KMS-11 (cell line): ENCODE data around the gene STIL.
"Not testable (repeated sequence)": the region's sequence is repeated elsewhere in the genome, so short reads cannot be mapped to it uniquely, and the experiment has no call there.

Experiments
- H2AFZ ChIP-seq: fragments of 200-600 bp; sonication (generic); 2 replicates; pipeline ENCODE4 v1.6.1; 2016; ENCODE audit warnings: antibody characterized with exemption, mixed run types, low read depth
- H3K27ac ChIP-seq: fragments of 200-600 bp; sonication (generic); 2 replicates; pipeline ENCODE4 v1.6.1; 2016; ENCODE audit warnings: mild to moderate bottlenecking, mixed run types
- H3K27me3 ChIP-seq: fragments of 200-600 bp; sonication (generic); 2 replicates; pipeline ENCODE4 v1.6.1; 2017; ENCODE audit warnings: mild to moderate bottlenecking, low read depth, mixed run types, moderate library complexity; ENCODE audit not compliant: insufficient read depth
- H3K36me3 ChIP-seq: fragments of 200-600 bp; sonication (generic); 2 replicates; pipeline ENCODE4 v1.6.1; 2017; ENCODE audit warnings: mild to moderate bottlenecking, mixed run types; ENCODE audit not compliant: insufficient read depth
- H3K4me1 ChIP-seq: fragments of 200-600 bp; sonication (generic); 2 replicates; pipeline ENCODE4 v1.6.1; 2016; ENCODE audit warnings: mild to moderate bottlenecking, low read depth, mixed run types; ENCODE audit not compliant: poor library complexity, severe bottlenecking
- H3K4me2 ChIP-seq: fragments of 200-600 bp; sonication (generic); 2 replicates; pipeline ENCODE4 v1.7.0; 2016; ENCODE audit warnings: mild to moderate bottlenecking, mixed run types
- H3K4me3 ChIP-seq: fragments of 200-600 bp; sonication (generic); IDR thresholded peaks from 2 replicates; pipeline ENCODE4 v1.6.1; 2017; ENCODE audit warnings: low read depth, low read length, mixed read lengths; ENCODE audit not compliant: insufficient read depth
- H3K79me2 ChIP-seq: fragments of 200-600 bp; sonication (generic); 2 replicates; pipeline ENCODE4 v1.6.1; 2016; ENCODE audit warnings: low read depth, mixed run types; ENCODE audit not compliant: insufficient read depth
- H3K9ac ChIP-seq: fragments of 200-600 bp; sonication (generic); 2 replicates; pipeline ENCODE4 v1.6.1; 2016; ENCODE audit warnings: mild to moderate bottlenecking, mixed run types
- H4K20me1 ChIP-seq: fragments of 200-600 bp; sonication (generic); 2 replicates; pipeline ENCODE4 v1.6.1; 2016; ENCODE audit warnings: mild to moderate bottlenecking, mixed run types; ENCODE audit not compliant: insufficient read depth
- TF ChIP-seq, protein P1 (sequence below): fragments of 200-600 bp; sonication (generic); conservative IDR thresholded peaks from 2 replicates; pipeline ENCODE4 v1.6.1; 2017; ENCODE audit warnings: low read depth, mild to moderate bottlenecking, antibody characterized with exemption, low read length, moderate library complexity, mixed read lengths

Gene STIL

GRCh38 chr1:47295579-47295978 lies 18.4 kb downstream of the STIL start:
- Histone ChIP-seq H3K36me3 (peaks cover 5% of the 10 kb centered on the region; the same call in 1 of the 2 replicates), H3K27ac (no peak overlapping the region), H3K27me3 (no peaks in the 10 kb centered on the region), H4K20me1 (no peaks in the 10 kb centered on the region), H3K79me2 (no peaks in the 10 kb centered on the region), H3K9ac (no peak overlapping the region), H3K4me3 (no peak overlapping the region), H3K4me2 (no peak overlapping the region), H3K4me1 (no peaks in the 10 kb centered on the region), H2AFZ (no peak overlapping the region)
- TF ChIP-seq, protein P1, sequence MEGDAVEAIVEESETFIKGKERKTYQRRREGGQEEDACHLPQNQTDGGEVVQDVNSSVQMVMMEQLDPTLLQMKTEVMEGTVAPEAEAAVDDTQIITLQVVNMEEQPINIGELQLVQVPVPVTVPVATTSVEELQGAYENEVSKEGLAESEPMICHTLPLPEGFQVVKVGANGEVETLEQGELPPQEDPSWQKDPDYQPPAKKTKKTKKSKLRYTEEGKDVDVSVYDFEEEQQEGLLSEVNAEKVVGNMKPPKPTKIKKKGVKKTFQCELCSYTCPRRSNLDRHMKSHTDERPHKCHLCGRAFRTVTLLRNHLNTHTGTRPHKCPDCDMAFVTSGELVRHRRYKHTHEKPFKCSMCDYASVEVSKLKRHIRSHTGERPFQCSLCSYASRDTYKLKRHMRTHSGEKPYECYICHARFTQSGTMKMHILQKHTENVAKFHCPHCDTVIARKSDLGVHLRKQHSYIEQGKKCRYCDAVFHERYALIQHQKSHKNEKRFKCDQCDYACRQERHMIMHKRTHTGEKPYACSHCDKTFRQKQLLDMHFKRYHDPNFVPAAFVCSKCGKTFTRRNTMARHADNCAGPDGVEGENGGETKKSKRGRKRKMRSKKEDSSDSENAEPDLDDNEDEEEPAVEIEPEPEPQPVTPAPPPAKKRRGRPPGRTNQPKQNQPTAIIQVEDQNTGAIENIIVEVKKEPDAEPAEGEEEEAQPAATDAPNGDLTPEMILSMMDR = no peak

DNA sequence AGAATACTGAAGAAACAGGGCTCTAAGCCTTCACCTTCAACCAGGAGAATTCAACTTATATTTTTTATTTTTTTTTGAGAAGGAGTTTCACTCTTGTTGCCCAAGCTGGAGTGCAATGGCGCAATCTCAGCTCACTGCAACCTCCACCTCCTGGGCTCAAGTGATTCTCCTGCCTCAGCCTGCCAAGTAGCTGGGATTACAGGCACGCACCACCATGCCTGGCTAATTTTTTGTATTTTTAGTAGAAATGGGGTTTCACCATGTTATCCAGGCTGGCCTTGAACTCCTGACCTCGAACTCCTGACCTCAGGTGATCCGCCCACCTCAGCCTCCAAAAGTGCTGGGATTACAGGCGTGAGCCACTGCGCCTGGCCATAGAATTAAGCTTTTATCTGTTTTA lies 19.1 kb downstream of the STIL start:
- not testable (repeated sequence) for H3K36me3 ChIP-seq, H3K79me2 ChIP-seq

DNA sequence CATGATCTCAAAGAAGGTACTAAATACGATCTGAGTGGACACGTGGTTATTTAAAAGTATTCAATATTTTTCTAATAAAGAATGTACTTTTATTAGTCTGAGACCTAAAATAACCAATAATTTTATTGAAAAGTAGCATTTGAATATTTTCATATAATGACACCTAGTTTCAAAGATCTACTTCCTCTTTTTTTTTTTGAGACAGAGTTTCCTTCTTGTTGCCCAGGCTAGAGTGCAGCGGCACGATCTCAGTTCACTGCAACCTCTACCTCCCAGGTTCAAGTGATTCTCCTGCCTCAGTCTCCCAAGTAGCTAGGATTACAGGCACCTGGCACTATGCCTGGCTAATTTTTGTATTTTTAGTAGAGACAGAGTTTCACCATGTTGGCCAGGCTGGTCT lies 25.8 kb downstream of the STIL start:
- not testable (repeated sequence) for H3K27me3 ChIP-seq, H3K36me3 ChIP-seq, H4K20me1 ChIP-seq, H2AFZ ChIP-seq, H3K27ac ChIP-seq, H3K79me2 ChIP-seq, H3K4me2 ChIP-seq, H3K9ac ChIP-seq, H3K4me3 ChIP-seq
- H3K4me1 ChIP-seq = peaks cover 20% of the 10 kb centered on the region

More for the DNA sequence above, 19.1 kb downstream of the STIL start:
- H3K4me2 ChIP-seq, H3K27ac ChIP-seq, H3K4me3 ChIP-seq, H2AFZ ChIP-seq, H3K4me1 ChIP-seq, H4K20me1 ChIP-seq, H3K9ac ChIP-seq, H3K27me3 ChIP-seq: not testable (repeated sequence)

DNA sequence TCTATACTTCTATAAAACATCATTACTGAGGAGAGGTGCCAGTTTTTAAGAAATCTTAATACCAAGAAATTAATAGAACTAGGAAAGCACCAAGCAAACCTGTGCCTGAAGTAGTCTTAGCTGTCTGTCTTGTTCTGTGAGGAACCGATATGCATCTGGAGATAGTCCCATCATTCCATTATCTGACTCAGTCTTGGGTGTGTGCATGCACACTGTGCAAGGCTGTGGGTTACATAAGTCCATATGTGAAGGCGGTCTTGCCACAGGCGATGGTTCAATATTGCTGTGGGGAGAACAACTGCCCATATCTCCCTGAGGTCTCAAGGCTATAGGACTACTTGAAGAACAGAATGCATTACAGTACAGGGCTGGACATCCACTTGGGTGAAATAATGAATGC lies 33.8 kb downstream of the STIL start:
- Histone ChIP-seq H3K4me1 (no peaks in the 10 kb centered on the region), H4K20me1 (no peaks in the 10 kb centered on the region; the same call in 1 of the 2 replicates), H3K9ac (no peak overlapping the region), H3K4me2 (no peak overlapping the region), H3K27me3 (no peaks in the 10 kb centered on the region), H3K36me3 (peaks cover 4% of the 10 kb centered on the region; the same call in 1 of the 2 replicates), H2AFZ (no peak overlapping the region), H3K27ac (no peak overlapping the region), H3K4me3 (no peak overlapping the region), H3K79me2 (peaks cover 4% of the 10 kb centered on the region; the same call in 1 of the 2 replicates)
- TF ChIP-seq, protein P1 = no peak

GRCh38 chr1:47276850-47277249 lies 37.1 kb downstream of the STIL start:
- H3K9ac ChIP-seq = no peak overlapping the region
- H3K4me3 ChIP-seq = no peak overlapping the region
- no peak overlapping the region for H3K27ac ChIP-seq
- H3K4me1 ChIP-seq = no peaks in the 10 kb centered on the region
- TF ChIP-seq, protein P1 = no peak
- H4K20me1 ChIP-seq = no peaks in the 10 kb centered on the region; the same call in 1 of the 2 replicates
- H2AFZ ChIP-seq = no peak overlapping the region
- no peaks in the 10 kb centered on the region; the same call in 1 of the 2 replicates for H3K36me3 ChIP-seq
- H3K79me2 ChIP-seq = peaks cover 4% of the 10 kb centered on the region; the same call in 1 of the 2 replicates
- no peak overlapping the region for H3K4me2 ChIP-seq
- no peaks in the 10 kb centered on the region for H3K27me3 ChIP-seq

DNA sequence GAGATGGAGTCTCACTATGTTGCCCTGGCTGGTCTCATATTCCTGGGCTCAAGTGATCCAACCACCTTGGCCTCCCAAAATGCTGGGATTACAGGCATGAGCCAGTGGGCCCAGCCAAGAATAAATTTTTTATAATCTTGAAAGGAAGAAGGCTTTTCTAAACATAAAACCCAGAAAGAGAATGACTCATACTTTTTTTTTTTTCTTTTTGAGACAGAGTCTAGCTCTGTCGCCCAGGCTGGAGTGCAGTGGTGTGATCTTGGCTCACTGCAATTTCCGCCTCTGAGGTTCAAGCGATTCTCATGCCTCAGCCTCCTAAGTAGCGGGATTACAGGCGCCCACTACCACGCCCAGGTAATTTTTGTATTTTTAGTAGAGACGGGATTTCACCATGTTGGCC lies 38.1 kb downstream of the STIL start:
- not testable (repeated sequence) for H3K36me3 ChIP-seq, H2AFZ ChIP-seq, H3K79me2 ChIP-seq, H3K27ac ChIP-seq, H3K4me1 ChIP-seq, H4K20me1 ChIP-seq, H3K9ac ChIP-seq, H3K4me3 ChIP-seq, H3K4me2 ChIP-seq, H3K27me3 ChIP-seq

- not testable (repeated sequence) for H3K4me2 ChIP-seq, H3K36me3 ChIP-seq, H3K9ac ChIP-seq
Measured at GRCh38 chr1:47265529-47265928, 48.4 kb downstream of the STIL start.

More at GRCh38 chr1:47265529-47265928, 48.4 kb downstream of the STIL start:
- H2AFZ ChIP-seq, H3K27me3 ChIP-seq, H3K4me3 ChIP-seq, H3K4me1 ChIP-seq, H3K79me2 ChIP-seq, H3K27ac ChIP-seq, H4K20me1 ChIP-seq: not testable (repeated sequence)
